Measurements from ENCODE around the gene HSPG2.
"Not testable (repeated sequence)": the region's sequence is repeated elsewhere in the genome, so short reads cannot be mapped to it uniquely, and the experiment has no call there.

Gene HSPG2

DNA sequence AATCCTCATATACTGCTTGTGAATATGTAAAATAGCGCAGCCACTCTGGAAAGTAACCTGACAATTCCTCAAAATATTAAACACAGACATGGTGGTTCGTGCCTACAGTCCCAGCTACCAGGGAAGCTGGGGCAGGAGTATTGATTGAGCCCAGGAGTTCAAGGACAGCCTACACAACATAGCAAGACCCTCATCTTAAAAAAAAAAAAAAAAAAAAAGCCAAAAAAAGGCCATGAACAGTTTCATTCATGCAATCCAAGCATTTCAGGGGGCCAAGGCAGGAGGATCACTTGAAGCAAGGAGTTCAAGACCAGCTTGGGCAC lies 158.7 kb downstream of the HSPG2 start:
- no peak overlapping the region for H3K9ac ChIP-seq (ENCODE audit: low read length)
- WGBS (ENCODE audit: extremely low coverage, insufficient coverage, insufficient read length) = no CpG with 5 or more reads among the region's 2 CpGs
- no peak overlapping the region for H3K14ac ChIP-seq (ENCODE audit: low read length)
- no peak for DNase-seq
- H4K12ac ChIP-seq (ENCODE audit: low read depth, low read length) = no peak overlapping the region
- no peak overlapping the region for H2BK5ac ChIP-seq (ENCODE audit: low read depth, low read length, poor library complexity)
- peaks cover 12% of the 10 kb centered on the region for H3K79me1 ChIP-seq (ENCODE audit: low read length)
- H3K36me3 ChIP-seq (ENCODE audit: control insufficient read depth in 1 of 2, insufficient read depth in 2 of 2, low read length in 2 of 2) = no peaks in the 10 kb centered on the region
- no peaks in the 10 kb centered on the region for H3K27me3 ChIP-seq (ENCODE audit: insufficient read depth, low read length)
- peaks cover 3 to 4% of the 10 kb centered on the region in 2 experiments for H3K4me1 ChIP-seq (ENCODE audit: control insufficient read depth in 1 of 2, insufficient read depth in 2 of 2, low read length in 2 of 2)
- H3K4me3 ChIP-seq (ENCODE audit: low read depth, low read length) = no peak overlapping the region
- H3K79me2 ChIP-seq (ENCODE audit: control insufficient read depth, insufficient read depth, low read length, poor library complexity) = peaks cover 28% of the 10 kb centered on the region
- no peak overlapping the region for H4K8ac ChIP-seq (ENCODE audit: low read depth, low read length)
- H2AFZ ChIP-seq (ENCODE audit: insufficient read depth, low read length, poor library complexity) = no peak overlapping the region
- peak overlapping the region; percentile 85 for H3K4ac ChIP-seq (ENCODE audit: low read depth, low read length)
- no peak overlapping the region for H2BK12ac ChIP-seq (ENCODE audit: low read length)
- no peak overlapping the region for H3K4me2 ChIP-seq (ENCODE audit: low read length)
- no peak overlapping the region for H3K27ac ChIP-seq (ENCODE audit: low read depth, low read length)
- H3K23ac ChIP-seq (ENCODE audit: low read length) = no peak overlapping the region
- no peak overlapping the region for H2AK5ac ChIP-seq (ENCODE audit: low read length)
- H4K91ac ChIP-seq (ENCODE audit: low read depth, low read length) = no peak overlapping the region
- no peak overlapping the region for H3K18ac ChIP-seq (ENCODE audit: low read length)
- H3K9me3 ChIP-seq (ENCODE audit: insufficient read depth, low read depth, low read length) = no peaks in the 10 kb centered on the region
- no peak overlapping the region for H2BK120ac ChIP-seq (ENCODE audit: insufficient read depth, low read length, poor library complexity)

- not testable (repeated sequence) for H3K14ac ChIP-seq (ENCODE audit: low read length); H3K36me3 ChIP-seq (ENCODE audit: control insufficient read depth in 1 of 2, insufficient read depth in 2 of 2, low read length in 2 of 2)
- WGBS (ENCODE audit: extremely low coverage, insufficient coverage, insufficient read length) = no CpG with 5 or more reads among the region's 5 CpGs
Observed at GRCh38 chr1:21776925-21777324, 160.2 kb downstream of the HSPG2 start.

DNA sequence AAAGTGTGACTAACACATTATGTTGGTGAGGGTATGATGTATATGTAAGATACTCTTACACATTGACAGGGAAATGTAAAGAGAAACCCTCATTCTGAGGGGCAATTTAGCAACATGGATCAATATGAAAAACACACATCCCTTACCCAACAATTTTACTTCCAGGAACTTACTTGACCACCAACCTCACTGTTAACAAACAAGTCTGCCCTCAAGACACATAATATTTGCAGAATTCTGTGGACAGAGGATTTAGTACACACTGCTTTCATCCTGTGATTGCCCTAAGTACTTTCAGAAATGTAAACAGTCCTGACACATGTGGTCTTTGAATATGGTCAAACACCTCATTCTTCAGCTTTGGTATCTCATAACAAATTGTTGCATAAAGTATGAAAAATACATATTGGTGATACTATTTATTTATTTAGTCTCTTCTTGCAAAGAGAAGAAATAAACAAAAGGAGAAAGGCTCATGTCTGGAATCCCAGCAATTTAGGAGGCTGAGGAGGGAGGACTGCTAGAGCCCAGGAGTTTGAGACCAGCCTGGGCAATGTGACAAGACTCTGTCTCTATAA lies 161.0 kb downstream of the HSPG2 start:
- Histone ChIP-seq H3K18ac (ENCODE audit: low read length) (no peak overlapping the region), H2BK12ac (ENCODE audit: low read length) (no peak overlapping the region), H2BK5ac (ENCODE audit: low read depth, low read length, poor library complexity) (no peak overlapping the region), H3K4me2 (ENCODE audit: low read length) (no peak overlapping the region), H4K8ac (ENCODE audit: low read depth, low read length) (no peak overlapping the region), H3K27ac (ENCODE audit: low read depth, low read length) (no peak overlapping the region), H3K4ac (ENCODE audit: low read depth, low read length) (no peak overlapping the region), H3K36me3 (ENCODE audit: control insufficient read depth in 1 of 2, insufficient read depth in 2 of 2, low read length in 2 of 2) (peaks cover 0 to 3% of the 10 kb centered on the region in 2 experiments), H3K4me3 (ENCODE audit: low read depth, low read length) (no peak overlapping the region), H2AK5ac (ENCODE audit: low read length) (no peak overlapping the region), H3K79me1 (ENCODE audit: low read length) (no peaks in the 10 kb centered on the region), H4K91ac (ENCODE audit: low read depth, low read length) (no peak overlapping the region), H4K12ac (ENCODE audit: low read depth, low read length) (no peak overlapping the region), H2AFZ (ENCODE audit: insufficient read depth, low read length, poor library complexity) (no peak overlapping the region), H3K4me1 (ENCODE audit: control insufficient read depth in 1 of 2, insufficient read depth in 2 of 2, low read length in 2 of 2) (no peaks in the 10 kb centered on the region), H3K27me3 (ENCODE audit: insufficient read depth, low read length) (no peaks in the 10 kb centered on the region), H3K23ac (ENCODE audit: low read length) (no peak overlapping the region), H3K79me2 (ENCODE audit: control insufficient read depth, insufficient read depth, low read length, poor library complexity) (peaks cover 11% of the 10 kb centered on the region), H3K9ac (ENCODE audit: low read length) (no peak overlapping the region), H3K9me3 (ENCODE audit: insufficient read depth, low read depth, low read length) (no peaks in the 10 kb centered on the region), H2BK120ac (ENCODE audit: insufficient read depth, low read length, poor library complexity) (no peak overlapping the region), H3K14ac (ENCODE audit: low read length) (no peak overlapping the region)
- no peak for DNase-seq

More at GRCh38 chr1:21776925-21777324, 160.2 kb downstream of the HSPG2 start:
- not testable (repeated sequence) for H3K27me3 ChIP-seq (ENCODE audit: insufficient read depth, low read length); H2AFZ ChIP-seq (ENCODE audit: insufficient read depth, low read length, poor library complexity); H3K9me3 ChIP-seq (ENCODE audit: insufficient read depth, low read depth, low read length); H2BK5ac ChIP-seq (ENCODE audit: low read depth, low read length, poor library complexity); H2BK120ac ChIP-seq (ENCODE audit: insufficient read depth, low read length, poor library complexity); H3K18ac ChIP-seq (ENCODE audit: low read length); DNase-seq; H3K79me1 ChIP-seq (ENCODE audit: low read length); H2AK5ac ChIP-seq (ENCODE audit: low read length); H4K91ac ChIP-seq (ENCODE audit: low read depth, low read length); H4K8ac ChIP-seq (ENCODE audit: low read depth, low read length); H3K27ac ChIP-seq (ENCODE audit: low read depth, low read length); H3K23ac ChIP-seq (ENCODE audit: low read length); H3K9ac ChIP-seq (ENCODE audit: low read length); H3K4me3 ChIP-seq (ENCODE audit: low read depth, low read length); H3K4me1 ChIP-seq (ENCODE audit: control insufficient read depth in 1 of 2, insufficient read depth in 2 of 2, low read length in 2 of 2); H4K12ac ChIP-seq (ENCODE audit: low read depth, low read length); H3K4me2 ChIP-seq (ENCODE audit: low read length); H2BK12ac ChIP-seq (ENCODE audit: low read length)
- Histone ChIP-seq H3K79me2 (ENCODE audit: control insufficient read depth, insufficient read depth, low read length, poor library complexity) (peaks cover 16% of the 10 kb centered on the region), H3K4ac (ENCODE audit: low read depth, low read length) (peak overlapping the region; percentile 95)

DNA sequence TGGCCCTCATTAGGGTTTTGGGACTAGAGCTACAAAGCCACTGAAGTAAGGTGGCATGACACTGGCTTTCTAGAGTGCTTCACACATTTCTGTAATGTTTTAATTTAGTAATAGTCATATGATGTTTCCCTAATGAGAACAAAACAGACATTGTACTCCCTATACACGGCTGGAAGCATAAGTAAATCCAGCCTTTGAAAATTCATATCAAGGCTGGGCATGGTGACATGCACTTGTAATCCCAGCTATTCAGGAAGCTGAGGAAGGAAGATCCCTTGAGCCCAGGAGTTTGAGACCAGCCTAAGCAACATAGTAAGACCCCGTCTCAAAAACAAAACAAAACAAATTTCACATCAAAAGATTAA lies 161.6 kb downstream of the HSPG2 start:
- DNase-seq = no peak
- no peak overlapping the region for H2BK120ac ChIP-seq (ENCODE audit: insufficient read depth, low read length, poor library complexity)
- no peak overlapping the region for H3K9ac ChIP-seq (ENCODE audit: low read length)
- H3K9me3 ChIP-seq (ENCODE audit: insufficient read depth, low read depth, low read length) = no peaks in the 10 kb centered on the region
- H4K91ac ChIP-seq (ENCODE audit: low read depth, low read length) = no peak overlapping the region
- no peak overlapping the region for H4K12ac ChIP-seq (ENCODE audit: low read depth, low read length)
- WGBS (ENCODE audit: extremely low coverage, insufficient coverage, insufficient read length) = no CpG with 5 or more reads among the region's 2 CpGs
- H3K4me1 ChIP-seq (ENCODE audit: control insufficient read depth in 1 of 2, insufficient read depth in 2 of 2, low read length in 2 of 2) = no peaks in the 10 kb centered on the region
- H4K8ac ChIP-seq (ENCODE audit: low read depth, low read length) = no peak overlapping the region
- peaks cover 0 to 3% of the 10 kb centered on the region in 2 experiments for H3K36me3 ChIP-seq (ENCODE audit: control insufficient read depth in 1 of 2, insufficient read depth in 2 of 2, low read length in 2 of 2)
- no peak overlapping the region for H2BK12ac ChIP-seq (ENCODE audit: low read length)
- H3K79me1 ChIP-seq (ENCODE audit: low read length) = no peaks in the 10 kb centered on the region
- H3K18ac ChIP-seq (ENCODE audit: low read length) = no peak overlapping the region
- H3K79me2 ChIP-seq (ENCODE audit: control insufficient read depth, insufficient read depth, low read length, poor library complexity) = peaks cover 15% of the 10 kb centered on the region
- no peak overlapping the region for H2AK5ac ChIP-seq (ENCODE audit: low read length)
- no peak overlapping the region for H3K14ac ChIP-seq (ENCODE audit: low read length)
- H3K4me2 ChIP-seq (ENCODE audit: low read length) = no peak overlapping the region
- no peaks in the 10 kb centered on the region for H3K27me3 ChIP-seq (ENCODE audit: insufficient read depth, low read length)
- no peak overlapping the region for H3K4me3 ChIP-seq (ENCODE audit: low read depth, low read length)
- no peak overlapping the region for H3K27ac ChIP-seq (ENCODE audit: low read depth, low read length)
- H2AFZ ChIP-seq (ENCODE audit: insufficient read depth, low read length, poor library complexity) = no peak overlapping the region
- H3K4ac ChIP-seq (ENCODE audit: low read depth, low read length) = peak overlapping the region; percentile 65
- no peak overlapping the region for H2BK5ac ChIP-seq (ENCODE audit: low read depth, low read length, poor library complexity)
- H3K23ac ChIP-seq (ENCODE audit: low read length) = no peak overlapping the region

Measured in trophoblast cell (in vitro differentiated cells and primary cell).